HG03135 (cell line): ENCODE measurements around the gene CACNA2D2.

ENCODE experiments used
- ATAC-seq: cut with Tn5 transposase; IDR thresholded peaks from one replicate; pipeline ENCODE4 v1.9.1; 2021; ENCODE audit warnings: mild to moderate bottlenecking, moderate library complexity; ENCODE audit not compliant: unreplicated experiment

Gene CACNA2D2

DNA sequence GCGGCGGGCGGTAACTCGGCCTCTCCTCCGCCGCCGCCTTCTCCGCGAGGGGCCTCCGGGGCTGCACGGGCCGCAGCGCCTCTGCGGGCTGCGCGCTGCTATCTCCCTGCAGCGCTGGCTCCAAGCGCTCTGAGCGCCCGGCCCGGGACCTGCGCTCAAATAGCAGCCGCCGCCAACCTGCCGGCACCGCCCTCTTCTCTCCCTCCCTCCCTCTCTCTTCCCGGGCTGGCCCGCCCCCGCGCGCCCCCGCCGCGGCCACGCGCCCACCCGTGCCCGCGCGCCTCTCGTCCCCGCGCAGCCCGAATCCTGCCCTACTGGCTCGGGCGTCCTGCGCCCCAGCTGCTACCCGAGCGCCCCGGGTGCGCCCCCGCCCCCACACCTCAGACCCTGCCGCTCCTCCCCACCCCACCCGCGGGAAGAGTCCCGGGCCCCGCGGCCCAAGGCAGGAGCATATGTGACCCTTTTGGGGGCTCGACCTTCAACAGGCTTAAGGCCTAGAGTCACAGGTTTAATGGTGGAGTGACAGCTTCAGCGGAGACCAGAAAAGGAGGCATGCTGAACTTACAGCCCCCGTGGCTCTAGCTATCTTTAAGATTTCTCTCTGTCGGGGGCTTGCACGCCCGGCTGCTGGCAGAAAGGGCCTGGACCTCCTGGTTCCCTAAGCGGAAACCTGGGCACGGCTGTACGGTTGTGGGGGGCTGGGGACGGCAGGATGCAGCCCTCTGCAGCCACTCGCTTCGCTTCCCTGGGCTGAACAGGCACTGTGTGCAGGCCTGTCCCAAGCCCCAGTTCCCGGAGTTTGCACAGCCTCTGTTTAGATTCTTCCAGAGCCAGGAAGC lies at the start of gene CACNA2D2:
Gene CACNA2D2 (minus strand): TSS at position 131 of the 839 bp plus-strand sequence. CDS start 211 bp downstream, outside the sequence.
- no peak for ATAC-seq

DNA sequence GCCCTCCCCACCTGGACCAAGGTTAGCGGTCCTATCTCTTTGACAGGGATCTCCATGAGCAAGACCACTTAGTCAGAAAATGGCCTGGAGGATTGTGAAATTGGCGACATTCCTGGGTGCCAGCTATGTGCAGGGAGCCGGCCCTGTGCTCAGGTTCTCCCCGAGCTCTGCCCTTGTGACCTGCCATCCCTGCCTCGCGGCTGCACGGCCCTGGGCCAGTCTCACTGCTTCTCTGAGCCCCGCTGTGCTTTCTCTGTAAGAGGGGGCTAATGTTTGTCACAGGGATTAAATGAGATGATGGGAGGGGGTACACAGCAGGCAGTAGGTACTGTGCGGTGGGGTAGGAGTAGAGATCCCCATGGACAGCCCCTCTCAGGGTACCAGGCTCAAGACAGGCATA lies 49.2 kb upstream of the CACNA2D2 start:
- no peak for ATAC-seq

DNA sequence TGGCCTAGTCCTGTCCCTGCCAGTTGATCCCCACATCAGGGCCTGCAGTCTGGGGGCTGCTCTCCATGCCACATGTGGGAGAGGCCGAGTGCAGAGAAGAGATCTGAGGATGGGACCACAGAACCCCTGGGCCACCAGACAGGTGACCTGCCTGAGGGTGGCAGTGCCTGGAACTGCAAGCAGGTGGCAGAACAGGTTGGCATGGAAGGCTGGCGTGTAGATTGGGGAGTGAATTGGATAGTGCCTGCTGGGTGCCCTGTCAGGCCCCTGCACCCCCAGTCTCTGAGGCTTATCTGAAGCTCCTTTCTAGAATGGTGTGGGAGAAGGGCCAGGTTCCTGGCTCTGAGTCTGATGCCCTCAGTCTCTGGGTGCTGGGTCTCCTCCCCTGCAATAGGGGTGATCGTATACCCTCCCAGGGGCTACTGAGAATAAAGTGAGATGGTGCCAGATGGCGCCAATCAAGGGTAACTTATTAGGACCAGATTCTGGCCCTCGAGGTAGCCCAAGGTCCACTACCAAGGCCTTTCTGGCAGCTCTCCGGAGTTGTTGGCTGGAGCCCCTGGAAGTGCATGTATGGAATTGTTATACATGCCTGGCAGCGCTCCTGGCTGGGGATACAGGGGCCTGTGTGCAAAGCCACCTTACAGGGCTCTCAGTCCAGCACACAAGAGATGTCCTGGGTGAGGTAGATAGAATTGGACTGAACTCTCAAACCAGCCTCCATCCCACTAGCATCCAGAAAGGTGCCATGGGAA lies 48.4 kb upstream of the CACNA2D2 start:
- no peak for ATAC-seq

DNA sequence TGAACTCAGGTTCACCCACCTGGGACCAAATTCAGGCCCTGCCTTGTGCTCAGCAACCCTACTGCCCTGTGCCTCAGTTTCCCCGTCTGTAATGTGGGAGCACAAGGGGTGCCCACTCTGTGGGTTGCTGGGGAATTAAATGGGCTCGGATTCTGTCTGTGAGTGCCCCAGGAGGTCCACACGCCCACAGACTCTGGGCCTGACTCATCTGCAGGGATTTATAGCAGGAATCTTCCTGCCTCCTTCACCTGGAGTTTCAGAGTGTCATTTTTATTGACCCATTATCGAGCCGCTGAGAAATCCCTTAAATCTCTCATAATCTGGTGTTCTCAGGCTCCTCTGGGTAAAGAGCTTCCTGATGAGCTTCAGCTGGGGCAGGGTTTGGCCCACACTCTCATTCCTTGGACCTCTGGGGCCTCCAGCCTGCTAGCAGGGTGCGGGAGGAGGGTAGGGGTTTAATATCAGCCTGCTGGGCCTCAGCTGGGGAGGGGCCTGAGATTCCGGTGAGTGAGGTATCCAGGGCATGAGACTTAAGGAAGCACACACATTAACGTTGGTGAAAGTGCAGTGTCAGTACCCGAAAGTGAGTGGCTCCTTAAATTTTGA lies 47.7 kb upstream of the CACNA2D2 start:
- ATAC-seq = no peak

DNA sequence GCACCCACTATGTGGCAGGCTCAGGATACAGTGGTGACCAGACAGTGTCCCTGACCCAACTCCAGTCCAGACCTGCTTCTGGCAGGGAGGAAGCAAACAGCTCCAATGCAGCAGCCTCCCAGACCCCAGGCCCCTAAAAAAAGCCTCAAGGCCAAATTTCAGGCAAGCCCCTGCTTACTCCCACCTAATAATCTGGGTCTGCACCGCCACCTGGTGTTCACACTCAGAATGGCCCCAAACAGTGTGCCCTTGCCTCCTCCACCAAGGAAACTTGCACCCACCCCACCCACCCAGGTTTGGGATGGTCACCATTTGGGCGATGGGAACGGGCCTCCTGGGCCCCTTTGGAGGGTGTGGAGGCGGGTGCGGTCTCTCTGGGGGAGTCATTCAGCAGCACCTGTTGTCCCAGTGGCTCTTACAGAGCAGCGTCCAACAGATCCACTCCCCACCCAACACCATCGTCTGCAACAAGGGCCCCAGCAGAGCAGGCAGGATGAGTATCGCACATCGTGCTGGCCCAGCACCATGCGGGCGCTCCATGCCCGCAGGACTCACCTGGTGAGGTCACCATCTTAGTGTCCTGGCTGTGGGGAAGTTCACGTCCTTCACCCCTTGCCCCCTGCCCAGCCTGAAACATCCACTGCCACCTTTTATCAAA lies 46.8 kb upstream of the CACNA2D2 start:
- ATAC-seq = no peak

DNA sequence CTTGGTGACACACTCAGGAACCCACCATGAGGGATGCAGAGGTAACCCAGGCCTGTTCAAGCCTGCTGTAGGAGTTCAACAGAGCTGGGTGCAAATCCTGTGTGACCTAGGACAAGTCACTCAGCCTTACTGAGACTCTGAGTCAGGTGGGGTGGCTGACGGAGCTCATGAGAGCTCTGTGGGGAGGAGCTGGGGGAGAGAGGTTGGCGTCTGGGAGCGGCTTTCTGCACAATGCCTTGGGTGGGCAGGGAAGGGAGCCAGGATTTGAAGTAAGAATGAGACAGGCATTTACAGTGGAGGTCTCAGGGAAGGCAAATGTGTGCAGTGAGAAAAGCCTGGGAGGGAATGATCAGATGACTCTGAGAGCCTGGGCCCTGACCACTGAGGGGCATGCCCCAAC lies 45.8 kb upstream of the CACNA2D2 start:
- no peak for ATAC-seq

DNA sequence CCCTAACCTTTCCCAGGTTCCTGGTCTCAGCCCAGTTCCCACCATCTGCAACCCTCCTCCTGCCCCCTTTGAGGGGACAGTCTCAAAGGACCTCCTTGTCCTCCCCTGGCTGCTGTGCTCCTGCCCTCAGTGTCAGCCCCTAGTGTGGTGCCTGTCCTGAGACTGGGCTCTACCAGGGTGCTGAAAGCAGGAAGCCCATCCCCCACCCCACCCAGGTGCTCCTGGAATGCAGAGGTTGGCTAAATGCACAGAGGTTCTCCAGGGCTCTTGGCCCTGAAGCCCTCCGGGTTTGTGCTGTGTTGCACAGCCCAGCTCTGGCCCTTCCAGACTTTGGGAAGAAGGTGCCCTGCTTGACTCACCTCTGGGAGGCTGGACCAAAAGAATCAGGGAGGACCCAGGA lies 42.3 kb upstream of the CACNA2D2 start:
- ATAC-seq = no peak

DNA sequence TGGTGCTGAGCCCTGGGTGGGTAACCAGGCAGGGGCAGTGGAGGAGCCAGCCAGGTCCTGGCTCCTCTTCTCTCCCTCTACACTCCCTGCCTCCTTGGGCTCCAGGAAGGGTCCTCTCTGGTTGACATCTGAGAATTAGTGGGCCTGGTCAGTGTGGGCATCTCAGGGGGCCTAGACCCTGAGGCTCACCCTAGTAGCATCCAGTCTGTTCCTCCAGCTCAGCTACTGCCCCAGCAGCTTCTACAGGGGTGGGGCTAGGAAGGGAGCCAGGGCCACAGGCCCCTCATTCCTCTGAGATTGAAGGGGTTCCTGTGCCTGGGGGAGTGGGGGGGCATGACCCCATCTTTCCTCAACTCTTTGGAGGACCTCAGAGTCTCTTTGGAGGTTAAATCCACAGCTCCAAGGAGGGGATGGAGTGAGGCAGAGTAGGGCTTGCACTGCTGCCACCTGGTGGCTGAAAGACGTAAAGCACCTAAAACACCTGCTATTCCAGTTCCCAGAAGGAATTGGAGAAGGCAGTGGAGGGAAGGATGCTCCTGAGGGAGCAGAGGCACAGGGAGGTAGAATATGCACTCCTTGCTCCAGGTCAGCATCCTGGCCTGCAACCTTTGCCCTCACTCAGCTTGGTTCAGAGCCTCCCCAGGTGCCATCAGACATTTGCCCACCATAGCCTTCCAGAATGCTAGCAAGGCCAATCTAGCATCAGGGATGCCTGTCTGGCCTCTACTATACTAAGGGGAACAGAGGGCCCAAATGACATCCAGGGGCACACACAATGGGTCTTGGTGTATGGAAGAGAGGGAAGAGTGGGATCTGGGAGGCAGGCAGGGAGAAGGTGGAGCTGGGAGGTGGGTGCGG lies 39.0 kb upstream of the CACNA2D2 start:
- ATAC-seq = no peak

DNA sequence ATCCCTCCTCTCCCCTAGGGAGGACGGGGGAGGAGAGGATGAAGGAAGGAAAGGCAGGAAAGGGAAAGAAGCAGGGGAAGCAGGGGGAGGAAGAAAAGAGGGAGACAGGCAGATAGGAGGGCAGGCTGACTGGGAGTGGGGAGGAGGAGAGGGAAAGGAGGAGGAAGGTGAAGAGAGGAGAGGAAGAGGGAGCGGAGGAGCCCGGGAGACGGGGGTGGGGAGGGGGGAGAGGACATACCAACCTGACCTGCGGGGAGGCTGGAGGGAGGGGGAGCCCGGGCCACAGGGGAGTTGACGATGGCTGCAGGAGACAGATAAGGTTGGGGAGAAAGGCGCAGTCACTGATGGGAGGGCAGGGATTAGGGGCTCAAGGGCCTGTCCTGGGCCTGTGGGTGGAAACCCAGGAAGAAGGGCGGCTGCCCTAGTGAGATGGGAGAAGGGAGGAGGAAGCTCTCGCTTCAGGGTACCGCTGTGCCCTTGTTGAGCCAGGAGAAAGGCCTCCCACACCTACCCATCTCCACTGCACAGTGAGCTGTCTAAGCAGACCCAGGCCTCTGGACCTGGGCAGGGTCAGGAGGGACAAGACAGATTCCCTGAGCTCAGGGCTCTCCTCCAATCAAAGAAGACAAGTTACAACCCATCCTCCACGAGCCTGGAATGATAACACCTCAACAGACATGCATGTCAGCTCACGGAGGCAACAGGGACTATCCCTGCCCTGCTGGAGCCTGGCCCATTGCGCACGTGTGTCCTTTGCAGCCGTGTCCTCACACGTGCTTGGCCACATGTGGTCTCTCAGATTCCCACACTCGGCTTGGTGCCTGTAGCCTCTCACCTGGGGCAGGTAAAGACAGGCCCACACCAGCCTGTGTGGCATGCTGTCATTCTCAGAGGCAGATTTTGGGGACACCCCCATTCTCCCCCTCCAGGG lies 36.2 kb upstream of the CACNA2D2 start:
- ATAC-seq = no peak

DNA sequence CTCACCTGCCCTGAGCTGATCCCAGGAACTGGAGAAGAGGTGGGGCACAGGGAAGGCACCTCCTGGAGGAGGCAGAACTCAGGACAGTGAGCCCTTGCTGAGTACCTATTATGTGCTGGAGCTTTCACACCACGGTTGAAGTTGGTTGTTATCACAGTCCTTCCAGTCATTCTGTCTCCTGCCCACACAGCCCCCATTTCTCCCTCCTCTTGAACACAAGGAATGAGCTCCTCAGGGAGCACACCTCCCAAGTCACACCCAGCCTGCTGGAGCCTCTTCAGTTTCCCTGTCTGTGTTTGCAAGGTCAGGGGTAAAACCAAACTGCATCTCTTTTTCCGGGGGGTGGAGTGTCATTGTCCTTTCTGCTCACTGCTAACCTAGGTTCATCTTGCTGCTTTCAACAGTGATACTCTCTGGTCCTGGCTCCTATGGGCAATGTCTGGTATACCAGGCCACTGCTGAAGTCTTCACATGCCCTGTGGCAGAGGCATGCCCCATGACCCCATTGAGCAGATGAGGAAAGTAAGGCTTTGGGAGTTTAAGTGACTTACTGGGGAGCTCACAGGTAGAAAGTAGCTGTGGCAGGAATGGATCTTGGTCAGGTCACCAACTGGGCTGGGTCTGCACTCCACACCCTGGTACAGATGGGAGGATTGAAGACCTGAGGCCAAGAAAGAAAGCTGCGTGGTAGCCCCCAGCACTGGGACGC lies 34.1 kb upstream of the CACNA2D2 start:
- no peak for ATAC-seq

DNA sequence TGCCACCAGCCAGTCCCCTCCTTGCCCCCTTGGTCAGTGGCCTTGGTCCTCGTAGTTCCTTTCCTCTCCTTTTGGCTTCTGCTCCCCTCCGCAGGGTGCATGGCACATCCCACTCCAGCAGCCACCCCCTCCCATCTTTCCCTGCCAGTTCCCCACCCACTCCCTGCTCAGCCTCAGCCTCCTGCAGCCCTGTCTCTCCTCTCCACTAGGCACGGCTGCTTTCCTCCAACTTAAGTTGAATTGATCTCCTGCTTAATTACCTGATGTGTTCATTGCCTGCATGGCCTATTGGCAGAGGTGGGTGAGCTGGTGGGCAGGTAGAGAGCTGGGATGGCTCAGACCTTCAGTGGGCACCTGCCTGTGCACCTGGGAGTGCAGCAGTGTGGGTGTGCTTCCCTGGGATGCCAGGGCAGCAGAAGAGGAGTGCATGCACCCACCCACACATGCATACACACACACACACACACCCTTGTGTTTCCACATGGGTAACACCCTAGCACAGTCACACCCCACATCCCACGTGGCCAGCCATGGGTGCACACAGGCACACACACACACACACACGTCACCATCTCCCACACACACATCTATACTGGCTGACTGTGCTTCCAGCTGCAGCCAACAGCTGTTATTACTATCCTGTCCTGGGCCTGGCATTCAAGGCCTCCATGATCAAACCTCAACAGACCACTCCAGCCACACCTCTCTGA lies 33.2 kb upstream of the CACNA2D2 start:
- ATAC-seq = no peak

DNA sequence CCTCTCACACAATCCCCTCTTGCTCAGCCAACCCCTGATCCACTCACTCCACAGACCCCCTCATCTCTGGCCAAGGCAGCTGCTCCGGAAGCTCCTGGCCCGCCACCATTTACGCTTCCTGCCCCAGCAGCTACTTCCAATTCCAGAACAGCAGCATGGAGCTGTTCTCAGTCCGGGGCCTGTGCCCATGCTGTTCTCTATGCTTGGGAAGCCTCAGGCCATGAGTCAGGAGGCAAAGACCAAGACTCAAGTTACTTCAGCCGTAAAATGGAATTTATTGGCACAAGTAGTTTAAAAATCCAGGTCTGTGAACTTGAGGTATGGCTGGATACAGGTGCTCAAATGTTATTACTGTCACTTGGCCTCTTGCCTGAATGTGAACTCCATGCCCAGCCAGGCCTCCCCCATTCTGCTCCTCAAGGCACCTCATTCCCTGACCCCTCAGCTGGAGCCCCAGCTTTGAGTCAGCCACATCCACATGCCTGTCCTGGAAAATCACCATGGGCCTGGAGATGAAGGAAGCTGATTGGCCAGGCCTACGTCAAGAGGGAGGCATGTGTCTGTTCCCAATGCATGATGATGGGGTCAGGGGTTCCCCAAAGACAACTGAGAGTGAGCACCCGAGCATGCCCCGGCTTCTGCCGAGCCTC lies 31.4 kb upstream of the CACNA2D2 start:
- ATAC-seq = no peak

DNA sequence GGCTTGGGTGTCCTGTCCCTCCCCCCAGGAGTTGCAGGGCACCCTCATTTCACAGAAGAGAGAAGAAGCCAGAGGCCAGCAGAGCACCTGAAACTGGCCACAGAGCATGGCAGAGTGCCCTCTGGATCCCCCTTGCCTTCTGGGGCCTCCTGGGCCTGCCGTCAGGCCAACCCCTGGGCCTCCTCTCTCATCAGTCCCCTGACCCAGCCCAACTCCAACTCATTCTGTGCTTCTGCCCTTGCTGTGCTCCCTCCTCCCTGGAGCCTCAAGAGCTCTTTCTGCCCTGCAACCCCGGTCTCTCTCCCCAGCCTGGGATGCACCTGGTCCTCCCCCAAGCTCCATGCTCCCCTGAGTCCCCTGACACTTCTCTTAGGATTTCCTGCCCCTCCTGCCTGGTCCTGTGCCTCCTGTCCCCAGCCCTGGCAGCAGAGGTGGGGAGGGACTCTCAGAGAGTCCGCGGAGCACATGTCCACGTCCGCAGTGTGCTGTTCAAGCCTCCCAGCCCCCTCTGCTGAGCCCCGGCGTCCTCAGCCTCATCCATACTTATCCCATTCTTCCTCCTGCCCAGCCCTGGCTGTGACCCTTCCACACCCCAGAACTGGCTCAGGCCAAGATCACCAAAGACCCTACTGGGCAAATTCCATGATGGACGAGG lies 30.5 kb upstream of the CACNA2D2 start:
- ATAC-seq = no peak

DNA sequence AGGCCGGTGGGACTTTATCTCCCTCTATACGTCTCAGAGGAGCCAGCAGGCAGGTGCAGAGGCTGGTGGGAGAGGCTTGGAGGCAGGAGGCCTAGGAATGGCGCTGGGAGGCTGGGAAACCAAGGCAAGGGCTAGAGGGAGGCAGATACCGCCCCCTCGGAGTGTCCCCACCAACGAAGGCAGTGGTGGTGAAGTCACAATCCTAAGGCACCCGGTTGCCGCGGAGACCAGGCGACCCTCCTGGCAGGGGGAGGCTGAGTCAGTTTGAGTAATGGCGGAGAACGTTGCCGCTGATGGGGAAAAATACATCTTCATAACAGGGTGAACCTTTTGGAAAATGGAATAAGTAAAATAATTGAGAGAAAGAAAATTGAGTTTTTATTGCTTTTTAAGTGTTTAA lies 29.9 kb upstream of the CACNA2D2 start:
- no peak for ATAC-seq

DNA sequence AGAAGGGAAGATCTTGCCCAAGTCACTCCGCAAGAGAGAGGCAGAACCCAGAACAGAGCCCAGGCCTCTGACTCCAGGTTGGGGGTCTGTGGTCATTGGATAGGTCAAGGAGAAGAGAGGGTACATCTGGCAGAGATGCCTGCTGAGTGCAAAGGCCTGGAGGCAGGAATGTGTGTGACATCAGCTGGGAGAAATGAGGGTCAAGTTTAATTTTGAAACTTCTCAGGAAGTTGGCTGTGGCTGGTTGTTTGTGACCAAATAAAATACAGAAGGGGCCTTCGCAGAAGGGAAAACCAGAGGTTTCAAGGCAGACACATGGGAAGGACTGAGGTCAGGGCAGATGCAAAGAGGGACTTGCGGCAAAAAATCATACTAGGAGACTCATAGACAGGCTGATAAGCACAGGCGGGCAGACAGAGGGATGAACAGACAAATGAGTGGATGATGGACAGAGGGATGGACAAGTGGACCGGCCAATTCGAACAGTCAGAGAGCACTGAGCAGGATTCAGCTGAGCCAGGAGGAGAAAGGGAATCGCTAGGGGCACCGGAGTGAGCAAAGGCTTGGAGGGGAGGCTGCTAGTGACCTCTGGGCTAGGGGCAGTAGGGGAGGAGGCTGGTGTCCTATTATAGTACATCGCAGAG lies 28.8 kb upstream of the CACNA2D2 start:
- ATAC-seq = no peak

DNA sequence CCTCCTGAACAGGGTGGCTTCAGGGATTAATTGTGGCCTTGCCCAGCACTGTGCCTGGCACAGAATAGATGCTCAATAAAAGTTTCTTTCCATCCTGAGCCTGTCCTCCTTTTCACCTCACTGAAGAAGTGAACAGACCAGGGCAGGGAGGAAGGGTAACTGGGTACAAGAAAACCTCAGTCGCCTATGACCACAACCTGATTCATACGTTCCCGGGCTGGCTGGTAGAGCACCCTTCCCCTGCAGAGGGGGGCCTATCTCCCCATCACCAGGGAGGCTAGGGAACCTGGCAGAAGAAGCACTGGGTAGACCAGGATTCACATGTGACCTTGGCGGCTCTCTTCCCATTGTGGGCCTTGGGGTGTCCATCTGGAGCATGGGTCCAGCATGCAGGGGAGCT lies 27.8 kb upstream of the CACNA2D2 start:
- ATAC-seq = no peak
